ENCODE results near the gene STAT4.

DNA sequence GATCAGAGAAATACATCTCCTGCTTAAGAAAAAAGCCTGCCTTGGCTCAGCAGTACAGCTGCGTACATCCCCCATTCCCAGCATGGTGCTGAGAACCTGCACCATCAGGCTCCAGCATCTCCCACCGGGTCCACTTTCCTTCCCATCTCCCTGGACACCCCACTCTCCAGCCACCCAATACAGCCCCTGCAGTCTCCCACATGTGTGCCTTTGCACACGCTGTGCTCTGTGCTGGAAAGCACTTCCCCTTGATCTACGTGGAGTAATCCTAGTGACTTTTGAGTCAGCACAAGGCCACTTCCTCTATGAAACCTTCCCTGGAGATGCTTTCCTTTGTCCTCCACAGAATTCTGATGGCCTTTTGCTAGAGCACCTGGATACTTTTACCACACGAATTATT lies 153.8 kb downstream of the STAT4 start:
- TF ChIP-seq, protein P1, sequence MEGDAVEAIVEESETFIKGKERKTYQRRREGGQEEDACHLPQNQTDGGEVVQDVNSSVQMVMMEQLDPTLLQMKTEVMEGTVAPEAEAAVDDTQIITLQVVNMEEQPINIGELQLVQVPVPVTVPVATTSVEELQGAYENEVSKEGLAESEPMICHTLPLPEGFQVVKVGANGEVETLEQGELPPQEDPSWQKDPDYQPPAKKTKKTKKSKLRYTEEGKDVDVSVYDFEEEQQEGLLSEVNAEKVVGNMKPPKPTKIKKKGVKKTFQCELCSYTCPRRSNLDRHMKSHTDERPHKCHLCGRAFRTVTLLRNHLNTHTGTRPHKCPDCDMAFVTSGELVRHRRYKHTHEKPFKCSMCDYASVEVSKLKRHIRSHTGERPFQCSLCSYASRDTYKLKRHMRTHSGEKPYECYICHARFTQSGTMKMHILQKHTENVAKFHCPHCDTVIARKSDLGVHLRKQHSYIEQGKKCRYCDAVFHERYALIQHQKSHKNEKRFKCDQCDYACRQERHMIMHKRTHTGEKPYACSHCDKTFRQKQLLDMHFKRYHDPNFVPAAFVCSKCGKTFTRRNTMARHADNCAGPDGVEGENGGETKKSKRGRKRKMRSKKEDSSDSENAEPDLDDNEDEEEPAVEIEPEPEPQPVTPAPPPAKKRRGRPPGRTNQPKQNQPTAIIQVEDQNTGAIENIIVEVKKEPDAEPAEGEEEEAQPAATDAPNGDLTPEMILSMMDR (IDR thresholded peaks at IDR 0.05) = no peak
- TF ChIP-seq TAF1 (IDR thresholded peaks at IDR 0.05; ENCODE audit: borderline replicate concordance, low read depth, low read length) (no peak), GABPA (IDR thresholded peaks at IDR 0.05; ENCODE audit: low read depth) (no peak), RFX5 (IDR thresholded peaks at IDR 0.05; ENCODE audit: low read length) (no peak), EP300 (IDR thresholded peaks at IDR 0.05; ENCODE audit: borderline replicate concordance in 1 of 2, low read depth in 1 of 2, low read length in 1 of 2) (no peak), NFIC (IDR thresholded peaks at IDR 0.05; ENCODE audit: borderline replicate concordance) (no peak)
